PFSK-1 (cell line): ENCODE data around the gene ZNF831.

Source experiments
- FOXP2 ChIP-seq: optimal IDR thresholded peaks from 2 replicates; pipeline ENCODE3; 2011; ENCODE audit warnings: borderline replicate concordance, control low read depth, inconsistent platforms; ENCODE audit not compliant: insufficient read depth; ENCODE audit errors: extremely low read length, extremely low read depth
- POLR2AphosphoS5 ChIP-seq: IDR thresholded peaks from 2 replicates; pipeline ENCODE4 v1.6.1; 2012; ENCODE audit warnings: low read depth, mild to moderate bottlenecking, control low read depth, low read length, moderate library complexity
- SIN3A ChIP-seq: IDR thresholded peaks from 2 replicates; pipeline ENCODE4 v1.6.1; 2012; ENCODE audit warnings: mild to moderate bottlenecking, low read length, moderate library complexity, borderline replicate concordance; ENCODE audit not compliant: insufficient read depth
- TAF1 ChIP-seq: IDR thresholded peaks from 2 replicates; pipeline ENCODE4 v1.6.1; 2012; ENCODE audit warnings: low read length, control low read depth, borderline replicate concordance; ENCODE audit not compliant: insufficient read depth
- TF ChIP-seq, protein P1 (sequence below), 2 experiments: IDR thresholded peaks; 2 replicates each; pipeline versions ENCODE4 v1.6.1 to v1.8.0; 2011 to 2012; ENCODE audit warnings: low read depth in 2 of 2, low read length in 2 of 2, control low read depth in 1 of 2, inconsistent platforms in 1 of 2, mild to moderate bottlenecking in 1 of 2, moderate library complexity in 1 of 2; ENCODE audit not compliant: insufficient read depth in 1 of 2

Gene ZNF831

DNA sequence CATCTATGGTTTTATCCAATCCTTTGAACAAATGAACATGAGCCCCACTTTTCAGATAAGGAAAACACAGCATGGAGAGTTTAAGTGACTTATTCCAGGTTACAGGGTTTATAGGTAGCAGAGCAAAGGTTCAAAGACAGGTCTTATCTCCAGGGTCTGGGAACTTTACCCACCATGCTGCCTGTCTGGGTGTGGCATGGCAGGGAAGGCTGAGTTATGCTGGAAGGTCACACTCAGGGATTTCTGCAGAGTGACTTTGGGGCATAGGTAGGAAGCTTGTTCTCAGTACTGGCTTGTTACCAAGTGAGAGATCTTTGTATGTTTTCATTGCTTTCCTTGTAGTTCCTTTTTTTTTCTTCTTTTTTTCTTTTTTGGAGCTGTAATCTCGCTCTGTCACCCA lies 1.8 kb downstream of the ZNF831 start:
- TF ChIP-seq TAF1 (no peak), SIN3A (no peak), POLR2AphosphoS5 (no peak), FOXP2 (no peak)
- TF ChIP-seq, protein P1, sequence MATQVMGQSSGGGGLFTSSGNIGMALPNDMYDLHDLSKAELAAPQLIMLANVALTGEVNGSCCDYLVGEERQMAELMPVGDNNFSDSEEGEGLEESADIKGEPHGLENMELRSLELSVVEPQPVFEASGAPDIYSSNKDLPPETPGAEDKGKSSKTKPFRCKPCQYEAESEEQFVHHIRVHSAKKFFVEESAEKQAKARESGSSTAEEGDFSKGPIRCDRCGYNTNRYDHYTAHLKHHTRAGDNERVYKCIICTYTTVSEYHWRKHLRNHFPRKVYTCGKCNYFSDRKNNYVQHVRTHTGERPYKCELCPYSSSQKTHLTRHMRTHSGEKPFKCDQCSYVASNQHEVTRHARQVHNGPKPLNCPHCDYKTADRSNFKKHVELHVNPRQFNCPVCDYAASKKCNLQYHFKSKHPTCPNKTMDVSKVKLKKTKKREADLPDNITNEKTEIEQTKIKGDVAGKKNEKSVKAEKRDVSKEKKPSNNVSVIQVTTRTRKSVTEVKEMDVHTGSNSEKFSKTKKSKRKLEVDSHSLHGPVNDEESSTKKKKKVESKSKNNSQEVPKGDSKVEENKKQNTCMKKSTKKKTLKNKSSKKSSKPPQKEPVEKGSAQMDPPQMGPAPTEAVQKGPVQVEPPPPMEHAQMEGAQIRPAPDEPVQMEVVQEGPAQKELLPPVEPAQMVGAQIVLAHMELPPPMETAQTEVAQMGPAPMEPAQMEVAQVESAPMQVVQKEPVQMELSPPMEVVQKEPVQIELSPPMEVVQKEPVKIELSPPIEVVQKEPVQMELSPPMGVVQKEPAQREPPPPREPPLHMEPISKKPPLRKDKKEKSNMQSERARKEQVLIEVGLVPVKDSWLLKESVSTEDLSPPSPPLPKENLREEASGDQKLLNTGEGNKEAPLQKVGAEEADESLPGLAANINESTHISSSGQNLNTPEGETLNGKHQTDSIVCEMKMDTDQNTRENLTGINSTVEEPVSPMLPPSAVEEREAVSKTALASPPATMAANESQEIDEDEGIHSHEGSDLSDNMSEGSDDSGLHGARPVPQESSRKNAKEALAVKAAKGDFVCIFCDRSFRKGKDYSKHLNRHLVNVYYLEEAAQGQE (IDR thresholded peaks at IDR 0.05; ENCODE audit: insufficient read depth in 1 of 2, low read depth in 2 of 2, low read length in 2 of 2) = no peak

DNA sequence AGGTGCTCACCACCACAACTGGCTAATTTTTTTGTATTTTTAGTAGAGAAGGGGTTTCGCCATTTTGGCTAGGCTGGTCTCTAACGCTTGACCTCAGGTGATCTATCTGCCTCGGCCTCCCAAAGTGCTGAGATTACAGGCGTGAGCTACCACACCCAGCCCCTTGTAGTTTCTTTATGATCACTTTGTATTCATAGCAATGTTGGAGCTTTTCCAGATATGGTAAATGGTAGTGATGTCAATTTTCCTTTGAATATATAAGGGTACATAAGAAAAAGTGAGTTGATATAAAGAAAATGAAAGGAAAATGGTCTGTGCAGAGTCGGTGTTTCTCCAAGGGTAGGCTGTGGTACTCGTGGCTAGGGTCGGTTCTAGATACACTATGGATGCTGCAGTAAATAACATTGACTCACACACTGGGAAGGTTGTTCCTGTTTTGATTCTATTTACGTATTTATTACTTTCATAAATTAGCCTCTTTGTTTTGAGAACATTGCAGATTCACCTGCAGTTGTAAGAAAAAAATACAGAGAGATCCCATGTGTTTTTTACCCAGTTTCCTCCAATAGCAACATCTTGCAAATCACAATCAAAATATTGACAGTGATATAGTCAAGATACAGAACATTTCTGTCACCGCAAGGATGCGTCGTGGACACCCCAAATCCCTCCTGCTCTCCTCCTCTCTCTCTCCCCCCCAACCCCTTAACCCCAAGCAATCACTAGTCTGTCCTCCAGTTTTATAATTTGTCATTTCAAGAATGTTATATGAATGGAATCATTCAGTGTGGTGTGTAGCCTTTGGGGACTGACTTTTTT lies 2.5 kb downstream of the ZNF831 start:
- TF ChIP-seq TAF1 = no peak
- TF ChIP-seq FOXP2 = no peak
- no peak for TF ChIP-seq POLR2AphosphoS5
- TF ChIP-seq, protein P1 (IDR thresholded peaks at IDR 0.05; ENCODE audit: insufficient read depth in 1 of 2, low read depth in 2 of 2, low read length in 2 of 2) = no peak
- no peak for TF ChIP-seq SIN3A

DNA sequence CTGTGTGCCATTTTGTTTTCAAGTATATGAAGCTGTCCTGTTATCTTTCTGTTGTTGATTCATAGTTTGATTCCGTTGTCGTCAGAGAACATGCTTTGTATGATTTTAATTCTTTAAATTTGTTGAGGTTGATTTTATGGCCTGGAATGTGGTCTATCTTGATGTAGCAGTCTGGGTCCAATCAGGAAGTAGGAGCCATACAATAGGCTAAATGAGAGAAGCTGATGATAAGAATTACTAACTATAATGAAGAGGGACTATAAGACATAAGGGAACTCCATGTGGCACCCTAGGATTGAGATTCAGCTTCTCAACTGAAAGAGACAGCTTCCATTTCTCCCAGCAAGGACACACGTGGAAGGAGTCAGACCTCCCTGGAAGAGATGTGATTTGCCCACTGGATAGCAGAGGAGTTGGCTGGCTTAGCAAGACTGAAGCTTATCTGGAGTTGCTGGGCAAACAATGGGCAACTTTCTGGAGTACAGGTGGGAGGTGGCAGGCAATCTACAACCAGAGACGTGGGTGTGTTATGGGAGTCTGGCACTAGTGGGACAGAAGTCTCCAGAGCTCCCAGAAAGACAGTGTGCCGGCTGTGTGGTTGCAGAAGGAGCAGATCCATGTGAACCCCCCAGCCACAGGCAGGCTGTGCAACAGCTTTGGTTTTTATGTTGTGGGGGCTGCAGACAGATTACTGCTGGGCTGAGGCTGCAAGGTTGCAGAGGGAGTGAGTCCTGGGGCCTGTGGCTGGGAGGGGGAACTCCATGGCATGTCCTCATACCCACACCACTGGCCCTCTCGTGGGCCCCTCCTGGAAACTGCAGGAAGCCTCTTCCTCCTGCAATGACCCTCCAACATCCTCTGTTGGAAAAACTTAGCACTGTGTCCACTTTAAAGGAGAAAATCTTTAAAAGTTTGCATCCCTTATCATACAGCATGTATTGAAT lies 7.1 kb downstream of the ZNF831 start:
- TF ChIP-seq SIN3A = no peak
- TF ChIP-seq, protein P1 (IDR thresholded peaks at IDR 0.05; ENCODE audit: insufficient read depth in 1 of 2, low read depth in 2 of 2, low read length in 2 of 2) = no peak
- TF ChIP-seq POLR2AphosphoS5 = no peak
- no peak for TF ChIP-seq TAF1
- TF ChIP-seq FOXP2 = no peak

DNA sequence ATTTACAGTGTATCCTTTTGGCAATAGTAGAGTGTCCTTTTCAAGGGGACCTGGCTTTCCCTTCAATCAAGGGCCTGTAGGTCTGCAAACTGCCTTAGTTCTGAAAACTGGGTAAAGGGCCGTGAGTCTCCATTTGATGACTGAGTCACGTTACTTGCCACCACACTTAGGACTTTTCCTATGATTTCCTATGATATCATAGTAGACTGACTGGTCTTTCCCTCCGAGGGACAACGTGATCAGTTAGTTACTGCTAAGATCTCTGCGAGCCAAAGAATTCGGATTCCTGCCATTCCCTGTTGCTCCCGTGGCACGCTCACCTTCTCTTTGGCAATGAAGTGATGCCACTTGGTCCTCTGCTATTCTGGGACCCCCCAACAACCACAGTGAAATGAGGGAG lies 8.4 kb downstream of the ZNF831 start:
- TF ChIP-seq FOXP2 = no peak
- TF ChIP-seq, protein P1 (IDR thresholded peaks at IDR 0.05; ENCODE audit: insufficient read depth in 1 of 2, low read depth in 2 of 2, low read length in 2 of 2) = no peak
- TF ChIP-seq TAF1 = no peak
- no peak for TF ChIP-seq SIN3A
- no peak for TF ChIP-seq POLR2AphosphoS5
